Stimulated activated CD4-positive, alpha-beta T cell treated with anti-CD3 and anti-CD28 coated beads, Interleukin-12 subunit alpha, Interleukin-12 subunit beta, amount 100 ng/mL, for 48 hours (primary cell): ENCODE data around the gene SLC5A5.
"Not testable (repeated sequence)": the region's sequence is repeated elsewhere in the genome, so short reads cannot be mapped to it uniquely, and the experiment has no call there.

Experiments
- DNase-seq, 3 donors: peaks; one replicate each; pipeline ENCODE4 v3.0.0-alpha.2; 2020; ENCODE audit warnings: low read depth in 2 of 3, low spot score in 1 of 3

The SLC5A5 gene

GRCh38 chr19:17871032-17871877, 490 bp upstream of the SLC5A5 start:
- DNase-seq: no peak

- peak in 2 of 3 donors; percentile 47 to 52 for DNase-seq
Observed at GRCh38 chr19:17872251-17873001, 681 bp downstream of the SLC5A5 start.

- peak in 1 of 3 donors; percentile 70 for DNase-seq
Observed at GRCh38 chr19:17873786-17874757, 2.3 kb downstream of the SLC5A5 start.

DNA sequence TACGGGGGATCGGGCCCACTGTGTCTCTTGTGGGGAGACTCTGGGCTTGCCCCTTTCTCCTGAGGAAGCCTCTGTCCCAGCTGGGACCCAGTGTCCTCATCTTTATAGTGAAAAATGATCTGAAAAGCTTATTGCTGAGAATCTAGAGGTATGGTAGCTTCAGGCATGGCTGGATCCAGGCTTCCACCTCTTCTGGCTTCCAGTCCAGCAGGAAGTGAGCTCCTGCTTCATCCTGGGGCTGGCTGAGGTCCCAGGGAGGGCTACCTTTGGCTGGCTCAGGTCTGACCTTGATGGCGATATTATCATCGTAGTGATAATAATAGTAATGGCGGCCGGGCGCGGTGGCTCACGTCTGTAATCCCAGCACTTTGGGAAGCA, 3.0 kb downstream of the SLC5A5 start:
- DNase-seq: no peak

DNA sequence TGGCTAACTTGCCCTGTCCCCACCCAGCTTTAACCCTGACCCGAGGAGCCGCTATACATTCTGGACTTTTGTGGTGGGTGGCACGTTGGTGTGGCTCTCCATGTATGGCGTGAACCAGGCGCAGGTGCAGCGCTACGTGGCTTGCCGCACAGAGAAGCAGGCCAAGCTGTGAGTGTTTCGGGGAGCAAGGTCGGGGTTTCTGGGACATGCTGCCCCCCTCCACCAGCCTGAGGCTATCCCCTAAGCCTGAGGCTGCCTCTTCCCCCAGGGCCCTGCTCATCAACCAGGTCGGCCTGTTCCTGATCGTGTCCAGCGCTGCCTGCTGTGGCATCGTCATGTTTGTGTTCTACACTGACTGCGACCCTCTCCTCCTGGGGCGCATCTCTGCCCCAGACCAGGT, 6.0 kb downstream of the SLC5A5 start:
- DNase-seq: no peak

DNA sequence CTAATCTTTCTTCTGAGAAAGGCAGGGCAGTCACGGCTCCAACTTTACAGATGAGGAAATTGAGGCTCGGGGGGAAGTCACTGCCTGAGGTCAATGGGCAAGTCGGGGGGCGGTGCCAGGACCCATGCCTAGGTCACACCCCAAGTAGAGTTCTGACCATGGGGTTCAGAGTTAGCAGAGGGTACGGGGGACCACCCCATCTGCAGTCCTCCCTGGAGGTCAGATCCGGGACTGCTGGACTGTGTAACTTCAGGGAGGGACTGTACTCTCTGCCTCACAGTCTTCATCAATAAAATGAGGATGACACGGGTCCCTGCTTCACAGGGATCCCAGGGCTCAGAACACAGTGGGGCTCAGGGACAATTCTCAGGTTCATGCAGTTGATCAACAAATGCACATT, 7.7 kb downstream of the SLC5A5 start:
- DNase-seq: no peak

DNA sequence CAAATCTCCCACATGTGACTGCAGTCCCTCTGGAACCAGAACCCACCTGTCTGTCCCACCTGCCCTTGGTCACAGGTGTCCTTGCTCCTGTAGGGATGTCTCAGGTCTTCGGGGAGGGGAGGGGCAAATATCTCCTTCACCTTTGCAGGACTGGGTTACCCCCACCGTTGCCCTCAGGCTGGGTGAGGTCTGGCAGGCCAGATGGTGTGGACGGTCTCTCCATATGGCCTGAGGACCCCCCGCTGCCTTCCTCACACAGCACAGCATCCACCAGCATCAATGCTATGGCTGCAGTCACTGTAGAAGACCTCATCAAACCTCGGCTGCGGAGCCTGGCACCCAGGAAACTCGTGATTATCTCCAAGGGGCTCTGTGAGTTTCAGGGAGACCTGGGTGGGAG, 10.0 kb downstream of the SLC5A5 start:
- no peak for DNase-seq

- DNase-seq: no peak
Observed at GRCh38 chr19:17883627-17884410, 12.1 kb downstream of the SLC5A5 start.

DNA sequence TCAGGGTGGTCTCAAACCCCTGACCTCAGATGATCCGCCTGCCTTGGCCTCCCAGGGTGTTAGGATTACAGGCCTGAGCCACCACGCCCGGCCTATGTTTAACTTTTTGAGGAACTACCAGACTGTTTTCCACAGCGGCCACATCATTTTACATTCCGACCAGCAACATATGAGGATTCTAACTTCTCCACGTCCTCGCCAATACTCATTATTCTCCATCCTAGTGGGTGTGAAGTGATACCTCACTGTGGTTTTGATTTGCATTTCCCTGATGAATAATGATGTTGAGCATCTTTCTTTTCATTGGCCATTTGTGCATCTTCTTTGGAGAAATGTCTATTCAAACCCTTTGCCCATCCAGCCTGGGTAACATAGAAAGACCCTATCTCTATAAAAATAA, 14.8 kb downstream of the SLC5A5 start:
- DNase-seq: no peak

- not testable (repeated sequence) for DNase-seq
Observed at GRCh38 chr19:17887221-17887620, 15.5 kb downstream of the SLC5A5 start.

GRCh38 chr19:17888260-17888659, 16.5 kb downstream of the SLC5A5 start:
- no peak for DNase-seq

GRCh38 chr19:17889609-17890214, 18.0 kb downstream of the SLC5A5 start:
- no peak for DNase-seq

DNA sequence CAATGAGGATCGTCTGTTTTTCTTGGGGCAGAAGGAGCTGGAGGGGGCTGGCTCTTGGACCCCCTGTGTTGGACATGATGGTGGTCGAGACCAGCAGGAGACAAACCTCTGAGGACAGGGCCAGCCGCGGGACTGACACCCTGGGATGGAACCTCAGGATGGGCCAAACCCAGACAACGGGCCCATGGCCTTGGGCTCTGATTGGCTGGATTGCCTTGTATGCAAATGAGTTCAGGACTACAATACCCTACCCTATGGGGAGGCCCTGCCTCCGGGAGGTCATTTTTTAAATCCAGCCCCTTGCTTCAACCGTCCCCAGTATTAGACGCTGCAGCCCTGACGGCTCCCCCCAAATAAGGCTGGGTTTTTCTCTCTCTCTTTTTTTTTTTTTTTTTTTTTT, 22.0 kb downstream of the SLC5A5 start:
- DNase-seq: no peak

GRCh38 chr19:17902701-17903100, 31.0 kb downstream of the SLC5A5 start:
- no peak for DNase-seq

DNA sequence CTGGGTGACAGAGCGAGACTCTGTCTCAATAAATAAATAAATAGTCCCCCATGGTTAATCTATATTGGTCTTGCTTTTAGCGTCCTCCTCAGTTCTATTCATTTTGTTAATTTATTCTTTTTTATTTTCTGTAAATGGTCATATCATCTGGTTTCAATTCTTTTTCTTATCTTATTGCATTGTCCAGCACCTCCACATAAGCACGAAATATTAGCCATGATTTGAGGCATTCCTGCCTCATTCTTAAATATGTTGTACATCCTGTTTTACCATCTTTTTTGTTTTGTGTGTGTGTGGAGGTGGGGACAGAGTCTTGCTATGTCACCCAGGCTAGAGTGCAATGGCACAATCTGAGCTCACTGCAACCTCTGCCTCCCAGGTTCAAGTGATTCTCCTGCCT, 36.5 kb downstream of the SLC5A5 start:
- no peak for DNase-seq

GRCh38 chr19:17909003-17909732, 37.4 kb downstream of the SLC5A5 start:
- DNase-seq: no peak

GRCh38 chr19:17910791-17911360, 39.1 kb downstream of the SLC5A5 start:
- DNase-seq: no peak

GRCh38 chr19:17915940-17916593, 44.3 kb downstream of the SLC5A5 start:
- no peak for DNase-seq

- not testable (repeated sequence) for DNase-seq
Observed at GRCh38 chr19:17918151-17918550, 46.4 kb downstream of the SLC5A5 start.
